ENCODE data around the gene VSIG10L2.

The VSIG10L2 gene

GRCh38 chr11:125933030-125933813, 12.6 kb upstream of the VSIG10L2 start:
- H3K36me3 ChIP-seq (ENCODE audit: control insufficient read depth, insufficient read depth, low read length), result no peaks in the 10 kb centered on the region
- H3K4me3 ChIP-seq (ENCODE audit: low read length), result no peak overlapping the region
- no peak overlapping the region for H3K9ac ChIP-seq (ENCODE audit: low read length)

GRCh38 chr11:125934473-125934872, 11.4 kb upstream of the VSIG10L2 start:
- H3K4me1 ChIP-seq (ENCODE audit: control insufficient read depth, insufficient read depth, low read length), result peaks cover 23% of the 10 kb centered on the region
- H3K27me3 ChIP-seq (ENCODE audit: control insufficient read depth, insufficient read depth, low read length), result no peaks in the 10 kb centered on the region
- H3K4me3 ChIP-seq (ENCODE audit: low read length), result no peak overlapping the region
- H3K9ac ChIP-seq (ENCODE audit: low read length), result no peak overlapping the region
- no peaks in the 10 kb centered on the region for H3K36me3 ChIP-seq (ENCODE audit: control insufficient read depth, insufficient read depth, low read length)
- H3K27ac ChIP-seq (ENCODE audit: low read depth, low read length), result no peak overlapping the region

More at GRCh38 chr11:125933030-125933813, 12.6 kb upstream of the VSIG10L2 start:
- H3K27me3 ChIP-seq (ENCODE audit: control insufficient read depth, insufficient read depth, low read length), result no peaks in the 10 kb centered on the region
- H3K27ac ChIP-seq (ENCODE audit: low read depth, low read length), result no peak overlapping the region
- peaks cover 12% of the 10 kb centered on the region for H3K4me1 ChIP-seq (ENCODE audit: control insufficient read depth, insufficient read depth, low read length)

GRCh38 chr11:125935056-125935455, 10.8 kb upstream of the VSIG10L2 start:
- H3K27me3 ChIP-seq (ENCODE audit: control insufficient read depth, insufficient read depth, low read length), result no peaks in the 10 kb centered on the region
- peaks cover 23% of the 10 kb centered on the region for H3K4me1 ChIP-seq (ENCODE audit: control insufficient read depth, insufficient read depth, low read length)
- no peak overlapping the region for H3K9ac ChIP-seq (ENCODE audit: low read length)
- H3K4me3 ChIP-seq (ENCODE audit: low read length), result no peak overlapping the region
- no peak overlapping the region for H3K27ac ChIP-seq (ENCODE audit: low read depth, low read length)
- no peaks in the 10 kb centered on the region for H3K36me3 ChIP-seq (ENCODE audit: control insufficient read depth, insufficient read depth, low read length)

GRCh38 chr11:125935618-125936199, 10.1 kb upstream of the VSIG10L2 start:
- no peaks in the 10 kb centered on the region for H3K27me3 ChIP-seq (ENCODE audit: control insufficient read depth, insufficient read depth, low read length)
- no peaks in the 10 kb centered on the region for H3K36me3 ChIP-seq (ENCODE audit: control insufficient read depth, insufficient read depth, low read length)
- H3K9ac ChIP-seq (ENCODE audit: low read length), result no peak overlapping the region
- H3K27ac ChIP-seq (ENCODE audit: low read depth, low read length), result no peak overlapping the region
- H3K4me3 ChIP-seq (ENCODE audit: low read length), result no peak overlapping the region
- peaks cover 23% of the 10 kb centered on the region for H3K4me1 ChIP-seq (ENCODE audit: control insufficient read depth, insufficient read depth, low read length)

GRCh38 chr11:125938418-125938817, 7.4 kb upstream of the VSIG10L2 start:
- Histone ChIP-seq H3K27me3 (ENCODE audit: control insufficient read depth, insufficient read depth, low read length) (no peaks in the 10 kb centered on the region), H3K9ac (ENCODE audit: low read length) (no peak overlapping the region), H3K4me1 (ENCODE audit: control insufficient read depth, insufficient read depth, low read length) (peaks cover 13% of the 10 kb centered on the region), H3K27ac (ENCODE audit: low read depth, low read length) (no peak overlapping the region), H3K36me3 (ENCODE audit: control insufficient read depth, insufficient read depth, low read length) (no peaks in the 10 kb centered on the region), H3K4me3 (ENCODE audit: low read length) (no peak overlapping the region)

- Histone ChIP-seq H3K27me3 (ENCODE audit: control insufficient read depth, insufficient read depth, low read length) (no peaks in the 10 kb centered on the region), H3K36me3 (ENCODE audit: control insufficient read depth, insufficient read depth, low read length) (no peaks in the 10 kb centered on the region), H3K4me3 (ENCODE audit: low read length) (no peak overlapping the region), H3K9ac (ENCODE audit: low read length) (no peak overlapping the region), H3K27ac (ENCODE audit: low read depth, low read length) (peak overlapping the region; percentile 1), H3K4me1 (ENCODE audit: control insufficient read depth, insufficient read depth, low read length) (peaks cover 13% of the 10 kb centered on the region)
Measured at GRCh38 chr11:125939081-125939521, 6.7 kb upstream of the VSIG10L2 start.

- no peak overlapping the region for H3K4me3 ChIP-seq (ENCODE audit: low read length)
- H3K36me3 ChIP-seq (ENCODE audit: control insufficient read depth, insufficient read depth, low read length), result no peaks in the 10 kb centered on the region
- peaks cover 13% of the 10 kb centered on the region for H3K4me1 ChIP-seq (ENCODE audit: control insufficient read depth, insufficient read depth, low read length)
- no peak overlapping the region for H3K27ac ChIP-seq (ENCODE audit: low read depth, low read length)
- no peak overlapping the region for H3K9ac ChIP-seq (ENCODE audit: low read length)
- no peaks in the 10 kb centered on the region for H3K27me3 ChIP-seq (ENCODE audit: control insufficient read depth, insufficient read depth, low read length)
Measured at GRCh38 chr11:125940145-125940544, 5.7 kb upstream of the VSIG10L2 start.

- H3K4me3 ChIP-seq (ENCODE audit: low read length), result no peak overlapping the region
- no peaks in the 10 kb centered on the region for H3K36me3 ChIP-seq (ENCODE audit: control insufficient read depth, insufficient read depth, low read length)
- no peak overlapping the region for H3K27ac ChIP-seq (ENCODE audit: low read depth, low read length)
- no peak overlapping the region for H3K9ac ChIP-seq (ENCODE audit: low read length)
- no peaks in the 10 kb centered on the region for H3K27me3 ChIP-seq (ENCODE audit: control insufficient read depth, insufficient read depth, low read length)
- H3K4me1 ChIP-seq (ENCODE audit: control insufficient read depth, insufficient read depth, low read length), result peaks cover 13% of the 10 kb centered on the region
Measured at GRCh38 chr11:125941267-125941618, 4.6 kb upstream of the VSIG10L2 start.

- Histone ChIP-seq H3K27me3 (ENCODE audit: control insufficient read depth, insufficient read depth, low read length) (no peaks in the 10 kb centered on the region), H3K36me3 (ENCODE audit: control insufficient read depth, insufficient read depth, low read length) (no peaks in the 10 kb centered on the region), H3K4me3 (ENCODE audit: low read length) (no peak overlapping the region), H3K9ac (ENCODE audit: low read length) (no peak overlapping the region), H3K27ac (ENCODE audit: low read depth, low read length) (no peak overlapping the region), H3K4me1 (ENCODE audit: control insufficient read depth, insufficient read depth, low read length) (peaks cover 13% of the 10 kb centered on the region)
Measured at GRCh38 chr11:125941619-125942611, 3.9 kb upstream of the VSIG10L2 start.

- Histone ChIP-seq H3K27me3 (ENCODE audit: control insufficient read depth, insufficient read depth, low read length) (no peaks in the 10 kb centered on the region), H3K27ac (ENCODE audit: low read depth, low read length) (no peak overlapping the region), H3K4me3 (ENCODE audit: low read length) (no peak overlapping the region), H3K36me3 (ENCODE audit: control insufficient read depth, insufficient read depth, low read length) (no peaks in the 10 kb centered on the region), H3K4me1 (ENCODE audit: control insufficient read depth, insufficient read depth, low read length) (peaks cover 13% of the 10 kb centered on the region), H3K9ac (ENCODE audit: low read length) (no peak overlapping the region)
Measured at GRCh38 chr11:125942771-125943428, 2.9 kb upstream of the VSIG10L2 start.

GRCh38 chr11:125943661-125944349, 2.0 kb upstream of the VSIG10L2 start:
- Histone ChIP-seq H3K9ac (ENCODE audit: low read length) (no peak overlapping the region), H3K4me1 (ENCODE audit: control insufficient read depth, insufficient read depth, low read length) (peaks cover 7% of the 10 kb centered on the region), H3K27me3 (ENCODE audit: control insufficient read depth, insufficient read depth, low read length) (no peaks in the 10 kb centered on the region), H3K27ac (ENCODE audit: low read depth, low read length) (no peak overlapping the region), H3K4me3 (ENCODE audit: low read length) (no peak overlapping the region), H3K36me3 (ENCODE audit: control insufficient read depth, insufficient read depth, low read length) (no peaks in the 10 kb centered on the region)

Measured in rectal smooth muscle tissue (tissue), 1 donor.